HS-27A (cell line): Measurements from ENCODE around the gene AUTS2.

Source experiments
- DNase-seq: peaks from one replicate; pipeline ENCODE4 v3.0.0-alpha.2; 2012; ENCODE audit warnings: low read depth, missing footprints

AUTS2 gene

GRCh38 chr7:69687739-69688433 is 89.6 kb downstream of the AUTS2 start:
- DNase-seq = no peak

GRCh38 chr7:69690329-69690728 is 92.1 kb downstream of the AUTS2 start:
- DNase-seq = no peak

- no peak for DNase-seq
Observed at GRCh38 chr7:69691327-69691726, 93.1 kb downstream of the AUTS2 start.

- DNase-seq = no peak
Observed at GRCh38 chr7:69691734-69692133, 93.5 kb downstream of the AUTS2 start.

GRCh38 chr7:69692611-69693010 is 94.3 kb downstream of the AUTS2 start:
- no peak for DNase-seq

- no peak for DNase-seq
Observed at GRCh38 chr7:69693042-69693441, 94.8 kb downstream of the AUTS2 start.

GRCh38 chr7:69696054-69696591 is 97.8 kb downstream of the AUTS2 start:
- no peak for DNase-seq

GRCh38 chr7:69696686-69697685 is 98.7 kb downstream of the AUTS2 start:
- no peak for DNase-seq

GRCh38 chr7:69698109-69698825 is 100.0 kb downstream of the AUTS2 start:
- DNase-seq = no peak

GRCh38 chr7:69699931-69700330 is 101.7 kb downstream of the AUTS2 start:
- DNase-seq = no peak

- DNase-seq = no peak
Observed at GRCh38 chr7:69700331-69700730, 102.1 kb downstream of the AUTS2 start.

- no peak for DNase-seq
Observed at GRCh38 chr7:69701288-69701687, 103.0 kb downstream of the AUTS2 start.

GRCh38 chr7:69702357-69702756 is 104.1 kb downstream of the AUTS2 start:
- DNase-seq = no peak

GRCh38 chr7:69703099-69703498 is 104.8 kb downstream of the AUTS2 start:
- DNase-seq = no peak

- no peak for DNase-seq
Observed at GRCh38 chr7:69706070-69706469, 107.8 kb downstream of the AUTS2 start.

GRCh38 chr7:69708857-69709256 is 110.6 kb downstream of the AUTS2 start:
- no peak for DNase-seq

GRCh38 chr7:69710768-69711438 is 112.6 kb downstream of the AUTS2 start:
- DNase-seq = no peak

- DNase-seq = no peak
Observed at GRCh38 chr7:69714886-69715576, 116.8 kb downstream of the AUTS2 start.

GRCh38 chr7:69717221-69717620 is 118.9 kb downstream of the AUTS2 start:
- DNase-seq = no peak

GRCh38 chr7:69719717-69720116 is 121.4 kb downstream of the AUTS2 start:
- DNase-seq = no peak

- DNase-seq = no peak
Observed at GRCh38 chr7:69722843-69723242, 124.6 kb downstream of the AUTS2 start.
